Activated T-cell treated with anti-CD3 and anti-CD28 coated beads, Interleukin-2, amount 50 U/mL, for 24 hours (primary cell): ENCODE results near the gene PTGR3.
A peak's percentile ranks its signal among the peaks of the same experiment; 100 is the strongest.

Experiments
- DNase-seq: peaks from one replicate; pipeline ENCODE4 v3.0.0-alpha.2; 2020
- H3K27ac Mint-ChIP-seq: 2 replicates; pipeline ENCODE4 v1.8.0; 2020; ENCODE audit warnings: mild to moderate bottlenecking, mixed read lengths
- H3K27me3 Mint-ChIP-seq: 2 replicates; pipeline ENCODE4 v1.8.0; 2020; ENCODE audit warnings: mixed read lengths
- H3K36me3 Mint-ChIP-seq: 2 replicates; pipeline ENCODE4 v1.8.0; 2020; ENCODE audit warnings: low read depth, mixed read lengths
- H3K4me1 Mint-ChIP-seq: 2 replicates; pipeline ENCODE4 v1.8.0; 2020; ENCODE audit warnings: low read depth, mixed read lengths
- H3K4me3 Mint-ChIP-seq: 2 replicates; pipeline ENCODE4 v1.8.0; 2020; ENCODE audit warnings: mild to moderate bottlenecking, moderate library complexity, mixed read lengths
- H3K9me3 Mint-ChIP-seq: 2 replicates; pipeline ENCODE4 v1.8.0; 2020; ENCODE audit warnings: mixed read lengths

PTGR3 gene

GRCh38 chr18:75226956-75227316 is 18.0 kb upstream of the PTGR3 start:
- Mint-ChIP-seq H3K9me3 (no peaks in the 10 kb centered on the region), H3K4me1 (peaks cover 74% of the 10 kb centered on the region), H3K27ac (peak overlapping the region; percentile 82), H3K4me3 (peak overlapping the region; percentile 32), H3K27me3 (no peaks in the 10 kb centered on the region), H3K36me3 (peaks cover 13% of the 10 kb centered on the region)
- DNase-seq = no peak

GRCh38 chr18:75226286-75226955 is 17.5 kb upstream of the PTGR3 start:
- Mint-ChIP-seq H3K4me1 (peaks cover 78% of the 10 kb centered on the region), H3K27ac (peak overlapping the region; percentile 82), H3K9me3 (no peaks in the 10 kb centered on the region), H3K27me3 (no peaks in the 10 kb centered on the region), H3K4me3 (peak overlapping the region; percentile 32), H3K36me3 (peaks cover 13% of the 10 kb centered on the region)
- no peak for DNase-seq

GRCh38 chr18:75223687-75224347 is 14.9 kb upstream of the PTGR3 start:
- Mint-ChIP-seq H3K27ac (no peak overlapping the region), H3K4me3 (no peak overlapping the region), H3K27me3 (no peaks in the 10 kb centered on the region), H3K36me3 (no peaks in the 10 kb centered on the region), H3K9me3 (no peaks in the 10 kb centered on the region), H3K4me1 (peaks cover 80% of the 10 kb centered on the region)
- DNase-seq = no peak

- H3K4me1 Mint-ChIP-seq = peaks cover 73% of the 10 kb centered on the region
Measured at GRCh38 chr18:75222407-75222806, 13.5 kb upstream of the PTGR3 start.

GRCh38 chr18:75221897-75222296 is 13.0 kb upstream of the PTGR3 start:
- Mint-ChIP-seq H3K36me3 (no peaks in the 10 kb centered on the region), H3K9me3 (no peaks in the 10 kb centered on the region), H3K27ac (peak overlapping the region; percentile 38), H3K27me3 (no peaks in the 10 kb centered on the region), H3K4me1 (peaks cover 72% of the 10 kb centered on the region), H3K4me3 (peak overlapping the region; percentile 19)
- DNase-seq = no peak

More at GRCh38 chr18:75222407-75222806, 13.5 kb upstream of the PTGR3 start:
- peak overlapping the region; percentile 47 for H3K27ac Mint-ChIP-seq
- no peaks in the 10 kb centered on the region for H3K27me3 Mint-ChIP-seq
- H3K9me3 Mint-ChIP-seq = no peaks in the 10 kb centered on the region
- H3K36me3 Mint-ChIP-seq = no peaks in the 10 kb centered on the region
- DNase-seq = no peak
- no peak overlapping the region for H3K4me3 Mint-ChIP-seq

- H3K27ac Mint-ChIP-seq = no peak overlapping the region
- H3K4me1 Mint-ChIP-seq = peaks cover 72% of the 10 kb centered on the region
- no peak overlapping the region for H3K4me3 Mint-ChIP-seq
- no peak for DNase-seq
- H3K9me3 Mint-ChIP-seq = no peaks in the 10 kb centered on the region
- H3K36me3 Mint-ChIP-seq = no peaks in the 10 kb centered on the region
- H3K27me3 Mint-ChIP-seq = no peaks in the 10 kb centered on the region
Measured at GRCh38 chr18:75221397-75221796, 12.5 kb upstream of the PTGR3 start.

- Mint-ChIP-seq H3K36me3 (no peaks in the 10 kb centered on the region), H3K27ac (no peak overlapping the region), H3K9me3 (no peaks in the 10 kb centered on the region), H3K27me3 (no peaks in the 10 kb centered on the region), H3K4me3 (no peak overlapping the region), H3K4me1 (peaks cover 70% of the 10 kb centered on the region)
- no peak for DNase-seq
Measured at GRCh38 chr18:75220551-75221355, 11.8 kb upstream of the PTGR3 start.

- H3K27ac Mint-ChIP-seq = no peak overlapping the region
- H3K27me3 Mint-ChIP-seq = no peaks in the 10 kb centered on the region
- no peak for DNase-seq
- H3K36me3 Mint-ChIP-seq = peaks cover 5% of the 10 kb centered on the region
- no peaks in the 10 kb centered on the region for H3K9me3 Mint-ChIP-seq
- peaks cover 77% of the 10 kb centered on the region for H3K4me1 Mint-ChIP-seq
- no peak overlapping the region for H3K4me3 Mint-ChIP-seq
Measured at GRCh38 chr18:75219745-75220375, 10.9 kb upstream of the PTGR3 start.

- peaks cover 8% of the 10 kb centered on the region for H3K36me3 Mint-ChIP-seq
- no peak overlapping the region for H3K27ac Mint-ChIP-seq
- no peak for DNase-seq
- H3K4me3 Mint-ChIP-seq = no peak overlapping the region
- H3K27me3 Mint-ChIP-seq = no peaks in the 10 kb centered on the region
- H3K9me3 Mint-ChIP-seq = no peaks in the 10 kb centered on the region
- peaks cover 80% of the 10 kb centered on the region for H3K4me1 Mint-ChIP-seq
Measured at GRCh38 chr18:75218065-75218923, 9.4 kb upstream of the PTGR3 start.

- Mint-ChIP-seq H3K27me3 (no peaks in the 10 kb centered on the region), H3K36me3 (peaks cover 8% of the 10 kb centered on the region), H3K4me3 (peak overlapping the region; percentile 59), H3K4me1 (peaks cover 79% of the 10 kb centered on the region), H3K9me3 (no peaks in the 10 kb centered on the region), H3K27ac (peak overlapping the region; percentile 88)
- DNase-seq = no peak
Measured at GRCh38 chr18:75216911-75217689, 8.2 kb upstream of the PTGR3 start.

- Mint-ChIP-seq H3K4me3 (peak overlapping the region; percentile 59), H3K27ac (peak overlapping the region; percentile 88)
Measured at GRCh38 chr18:75216212-75216910, 7.4 kb upstream of the PTGR3 start.

GRCh38 chr18:75215663-75216062 is 6.7 kb upstream of the PTGR3 start:
- no peak for DNase-seq
- H3K27ac Mint-ChIP-seq = peak overlapping the region; percentile 50
- H3K36me3 Mint-ChIP-seq = peaks cover 13% of the 10 kb centered on the region
- H3K4me3 Mint-ChIP-seq = no peak overlapping the region
- peaks cover 70% of the 10 kb centered on the region for H3K4me1 Mint-ChIP-seq
- no peaks in the 10 kb centered on the region for H3K9me3 Mint-ChIP-seq
- no peaks in the 10 kb centered on the region for H3K27me3 Mint-ChIP-seq

More at GRCh38 chr18:75216212-75216910, 7.4 kb upstream of the PTGR3 start:
- Mint-ChIP-seq H3K27me3 (no peaks in the 10 kb centered on the region), H3K4me1 (peaks cover 73% of the 10 kb centered on the region), H3K36me3 (peaks cover 8% of the 10 kb centered on the region), H3K9me3 (no peaks in the 10 kb centered on the region)
- DNase-seq = no peak
